Activated CD4-positive, alpha-beta T cell treated with anti-CD3 and anti-CD28 coated beads, Interleukin-2, Interleukin-4, amounts not matched to agents 100 ng/mL and 50 ng/mL, durations not matched to agents 16 hours and 8 hours (primary cell): ENCODE data around the gene MGMT.

Source experiments
- DNase-seq: peaks from one replicate; pipeline ENCODE4 v3.0.0-alpha.2; 2020; ENCODE audit warnings: low spot score

MGMT gene

DNA sequence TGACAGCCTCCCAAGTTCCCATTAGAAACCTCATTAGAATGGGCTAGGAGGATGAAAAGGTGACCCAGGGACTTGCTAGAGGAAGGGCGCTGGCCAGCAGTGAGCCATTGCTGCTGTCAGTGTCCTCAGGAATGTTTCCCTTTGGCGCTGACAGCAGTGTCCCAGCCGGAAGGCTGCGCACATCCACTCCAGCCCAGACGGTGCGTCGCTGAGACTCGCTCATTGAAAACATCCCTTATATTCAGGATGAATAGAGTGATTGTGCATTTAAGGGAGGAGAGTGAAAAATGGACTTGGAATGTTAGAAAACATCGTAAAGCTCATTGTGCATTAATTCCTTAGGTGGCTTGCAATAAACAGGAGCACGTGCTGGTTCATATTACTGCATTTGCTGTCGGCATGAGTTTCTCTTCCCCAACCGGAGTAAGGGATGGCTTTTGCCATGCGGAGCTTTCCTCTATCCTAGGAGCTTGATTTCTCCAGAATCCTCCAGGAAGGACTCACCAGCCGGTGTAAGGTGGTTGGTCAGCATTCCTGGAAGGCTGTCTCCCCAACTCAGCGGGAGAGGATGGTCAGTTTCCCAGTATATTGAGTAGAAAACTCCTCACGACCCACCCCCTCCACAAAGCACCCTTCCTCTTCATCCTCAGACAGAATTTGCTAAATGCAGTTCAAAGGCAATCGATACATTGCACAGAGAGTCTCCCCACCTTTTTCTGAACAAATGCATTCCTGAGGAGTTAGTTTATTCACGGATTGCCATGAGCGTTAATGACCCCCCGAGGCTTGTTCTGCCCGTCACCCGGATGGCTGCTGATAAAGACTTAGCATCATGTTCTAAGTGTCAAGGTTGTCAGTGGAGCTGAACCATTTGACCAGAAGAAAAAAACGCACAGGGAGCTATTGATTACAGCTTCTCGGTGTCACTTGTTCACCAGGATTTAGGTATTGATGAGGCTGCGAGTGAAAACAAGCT is 295.2 kb downstream of the MGMT start:
- DNase-seq: no peak

DNA sequence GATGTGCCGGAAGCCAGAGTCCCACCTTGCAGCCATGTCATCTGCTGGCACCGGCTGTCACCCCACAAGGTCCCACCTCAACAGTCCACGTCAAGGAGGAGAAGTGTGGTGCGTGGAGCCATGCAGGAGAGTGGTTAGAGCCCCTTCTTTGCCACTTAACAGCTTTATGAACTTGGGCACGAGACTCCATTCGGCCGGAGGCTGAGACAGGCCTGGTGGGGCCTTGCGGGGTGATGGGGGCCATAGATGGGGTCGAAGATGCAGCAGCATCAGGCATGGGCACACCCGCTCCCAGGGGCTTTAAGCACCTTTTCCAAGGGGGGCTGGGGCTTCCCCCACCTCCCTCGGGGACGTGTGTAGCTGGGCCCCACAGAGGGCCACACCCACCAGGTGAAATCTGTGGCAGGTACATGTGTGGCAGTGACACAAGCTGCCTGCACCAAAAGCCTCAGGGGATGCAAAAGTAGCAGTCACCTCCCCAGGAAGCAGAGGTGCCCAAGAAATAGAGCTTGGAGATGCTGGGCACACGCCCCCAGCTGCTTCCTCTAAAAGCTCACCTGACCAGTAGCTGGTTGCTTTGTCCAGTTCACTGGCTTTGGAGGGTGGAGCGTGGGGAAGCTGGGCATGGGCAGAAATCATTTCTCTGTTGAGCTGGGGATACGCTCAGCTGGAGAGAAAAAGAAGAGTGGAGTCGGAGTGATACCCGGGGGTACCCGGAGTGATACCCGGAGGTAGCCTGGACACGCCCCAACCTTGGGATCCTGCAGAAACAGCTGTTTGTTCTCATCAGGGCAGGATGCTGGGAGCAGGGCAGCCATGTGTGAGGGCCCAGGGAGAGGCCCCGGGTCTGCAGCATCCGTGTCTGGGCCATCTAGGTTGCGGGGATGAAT is 297.2 kb downstream of the MGMT start:
- no peak for DNase-seq

DNA sequence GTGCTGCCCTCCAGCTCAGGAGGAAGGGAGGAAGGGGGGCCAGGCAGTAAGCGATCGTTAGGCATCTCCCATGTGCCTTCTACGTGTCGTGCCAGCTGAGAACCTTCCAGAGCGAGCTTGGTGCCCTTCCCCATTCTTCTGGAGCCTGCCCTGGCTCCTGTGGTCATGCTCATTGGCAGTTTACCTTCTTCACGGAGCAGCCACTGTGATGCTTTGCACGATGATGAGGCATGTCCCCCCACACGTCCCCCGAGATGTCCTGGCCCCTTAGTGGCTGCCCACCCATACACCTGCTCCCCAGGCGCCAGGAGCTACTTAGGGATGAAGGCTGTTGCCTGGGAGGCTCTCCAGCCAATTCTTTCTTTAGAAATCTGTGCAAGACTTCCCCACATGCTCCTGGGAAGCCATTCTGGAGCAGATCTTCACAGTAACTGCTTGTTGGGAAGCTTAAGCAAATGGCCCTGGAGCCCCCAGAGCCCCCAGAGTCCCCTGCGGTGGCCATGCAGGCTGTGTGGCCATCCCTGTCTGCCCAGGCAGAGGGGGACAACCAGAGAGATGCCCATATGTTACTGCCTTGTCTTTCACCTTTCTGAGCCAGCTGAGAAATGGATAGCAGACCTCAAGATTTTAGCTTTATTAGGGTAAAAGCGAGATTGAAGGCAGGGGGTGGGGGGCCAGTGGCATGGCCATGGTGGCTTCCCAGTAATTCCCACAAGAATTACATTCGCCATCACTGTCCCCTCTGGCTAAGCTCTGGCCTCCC is 298.0 kb downstream of the MGMT start:
- DNase-seq: no peak

DNA sequence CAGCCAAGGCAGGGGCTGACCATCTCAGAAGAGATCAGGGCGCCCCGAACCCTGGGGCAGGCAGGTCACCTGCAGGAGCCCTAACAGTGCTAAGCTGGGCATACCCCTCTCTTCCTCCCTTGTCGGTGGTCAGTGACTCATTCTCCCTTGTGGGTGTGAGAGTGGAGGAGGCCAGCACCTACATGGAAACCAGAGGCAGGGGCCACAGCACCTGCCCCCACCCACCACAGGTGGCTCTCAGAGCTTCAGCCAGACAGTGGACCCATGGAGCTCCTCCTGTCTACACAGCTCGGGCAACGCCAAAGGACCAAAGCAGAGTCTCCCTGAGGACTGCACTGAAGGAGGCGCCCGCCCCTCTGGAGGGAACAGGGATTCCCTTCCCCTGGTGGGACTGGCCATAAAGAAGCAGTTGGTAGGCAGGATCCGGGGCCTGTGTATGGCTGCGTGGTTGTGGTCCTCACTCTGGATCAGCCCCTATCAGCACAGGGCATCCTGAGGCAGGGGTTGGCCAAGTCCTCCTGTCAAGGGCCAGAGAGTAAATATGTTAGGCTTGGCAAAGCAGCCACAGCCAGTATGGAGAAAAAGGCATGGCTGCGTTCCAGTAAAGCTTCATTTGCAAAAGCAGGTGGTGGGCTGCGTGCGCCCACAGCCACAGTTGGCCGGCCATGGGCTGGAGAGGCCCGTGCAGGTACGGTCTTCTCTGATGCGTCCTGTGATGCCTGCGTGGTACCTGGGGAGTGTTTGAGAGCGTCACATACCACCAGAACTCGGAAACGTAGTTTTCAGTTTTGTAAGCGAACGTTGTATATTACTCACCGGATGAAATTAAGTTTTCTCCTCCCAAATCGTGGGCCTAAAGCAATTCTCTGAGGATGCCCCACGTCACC is 298.9 kb downstream of the MGMT start:
- no peak for DNase-seq

DNA sequence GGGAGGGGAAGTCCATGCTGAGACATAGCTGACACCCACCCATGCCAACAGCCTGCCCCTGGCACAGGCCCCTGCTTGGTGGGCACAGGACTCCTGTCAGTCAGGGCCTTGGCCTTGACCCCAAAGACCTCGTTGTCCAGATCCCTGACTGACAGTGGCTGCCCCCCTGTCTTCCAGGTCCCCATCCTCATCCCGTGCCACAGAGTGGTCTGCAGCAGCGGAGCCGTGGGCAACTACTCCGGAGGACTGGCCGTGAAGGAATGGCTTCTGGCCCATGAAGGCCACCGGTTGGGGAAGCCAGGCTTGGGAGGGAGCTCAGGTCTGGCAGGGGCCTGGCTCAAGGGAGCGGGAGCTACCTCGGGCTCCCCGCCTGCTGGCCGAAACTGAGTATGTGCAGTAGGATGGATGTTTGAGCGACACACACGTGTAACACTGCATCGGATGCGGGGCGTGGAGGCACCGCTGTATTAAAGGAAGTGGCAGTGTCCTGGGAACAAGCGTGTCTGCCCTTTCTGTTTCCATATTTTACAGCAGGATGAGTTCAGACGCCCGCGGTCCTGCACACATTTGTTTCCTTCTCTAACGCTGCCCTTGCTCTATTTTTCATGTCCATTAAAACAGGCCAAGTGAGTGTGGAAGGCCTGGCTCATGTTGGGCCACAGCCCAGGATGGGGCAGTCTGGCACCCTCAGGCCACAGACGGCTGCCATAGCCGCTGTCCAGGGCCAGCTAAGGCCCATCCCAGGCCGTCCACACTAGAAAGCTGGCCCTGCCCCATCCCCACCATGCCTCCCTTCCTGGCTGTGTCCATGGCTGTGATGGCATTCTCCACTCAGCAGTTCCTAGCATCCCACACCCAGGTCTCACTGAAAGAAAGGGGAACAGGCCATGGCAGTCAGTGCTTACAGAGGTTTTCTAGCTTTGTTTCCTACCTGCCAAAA is 299.8 kb downstream of the MGMT start:
- no peak for DNase-seq

DNA sequence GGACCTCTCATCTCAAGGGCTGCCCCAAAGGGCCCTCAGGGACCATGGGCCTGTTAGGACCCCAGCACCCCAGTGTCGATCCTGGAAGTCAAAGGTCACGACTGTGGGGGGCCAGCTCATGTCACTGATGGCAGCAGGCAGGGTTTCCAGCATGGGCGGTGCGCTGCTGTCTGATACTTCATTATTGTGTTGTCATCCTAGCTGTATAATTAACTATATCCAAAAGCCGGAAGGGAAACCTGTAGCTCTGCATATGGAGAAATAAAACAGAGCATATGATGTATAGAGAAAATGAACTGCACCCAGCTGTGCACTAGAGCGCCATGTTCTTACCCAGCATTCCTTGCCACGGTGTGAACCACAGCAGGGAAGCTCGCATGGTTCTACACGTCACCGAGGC is 300.7 kb downstream of the MGMT start:
- DNase-seq: no peak

DNA sequence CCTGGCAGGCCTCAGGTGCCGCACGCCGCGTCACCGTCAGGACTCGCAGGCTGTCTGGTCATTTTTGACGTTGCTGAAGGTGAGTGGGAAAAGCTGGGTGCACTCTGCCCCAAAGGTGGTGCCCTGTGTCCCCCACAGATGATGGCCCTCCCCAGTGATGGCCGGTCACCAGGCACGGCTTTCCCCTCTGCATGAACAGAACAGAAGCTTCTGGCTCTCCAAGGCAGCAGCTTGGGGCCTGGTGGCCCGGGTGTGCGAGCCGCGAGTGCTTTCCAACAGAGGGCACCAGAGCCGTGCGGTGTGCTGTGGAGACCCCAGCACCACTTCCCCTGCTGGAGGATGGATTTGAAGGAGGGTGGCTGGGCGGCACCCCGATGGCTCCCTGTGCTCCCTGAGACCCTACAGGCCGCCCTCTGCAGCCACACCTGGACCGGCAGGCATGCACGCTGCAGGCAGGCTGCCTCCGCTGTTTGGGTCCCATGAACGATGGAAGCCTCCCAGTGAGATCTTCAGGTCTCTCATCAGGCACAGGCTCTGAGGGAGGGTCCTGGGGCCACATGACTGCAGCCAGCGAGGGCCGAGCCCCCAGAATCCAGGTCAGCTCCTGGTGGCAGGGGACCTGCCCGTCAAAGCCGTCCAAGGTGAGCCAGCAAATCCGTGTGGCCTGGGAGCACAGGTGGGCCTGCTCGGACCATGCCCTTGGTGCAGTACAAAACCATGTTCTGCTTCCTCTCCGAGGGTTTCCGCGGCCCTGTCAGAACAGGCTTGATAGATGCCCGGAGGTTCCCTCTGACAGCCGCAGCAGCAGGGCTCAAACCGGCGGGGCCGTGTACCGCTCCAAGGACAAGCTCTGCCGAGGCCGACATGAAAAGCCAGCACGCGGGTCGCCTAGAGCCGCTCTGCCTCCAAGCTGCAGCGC is 301.7 kb downstream of the MGMT start:
- no peak for DNase-seq

DNA sequence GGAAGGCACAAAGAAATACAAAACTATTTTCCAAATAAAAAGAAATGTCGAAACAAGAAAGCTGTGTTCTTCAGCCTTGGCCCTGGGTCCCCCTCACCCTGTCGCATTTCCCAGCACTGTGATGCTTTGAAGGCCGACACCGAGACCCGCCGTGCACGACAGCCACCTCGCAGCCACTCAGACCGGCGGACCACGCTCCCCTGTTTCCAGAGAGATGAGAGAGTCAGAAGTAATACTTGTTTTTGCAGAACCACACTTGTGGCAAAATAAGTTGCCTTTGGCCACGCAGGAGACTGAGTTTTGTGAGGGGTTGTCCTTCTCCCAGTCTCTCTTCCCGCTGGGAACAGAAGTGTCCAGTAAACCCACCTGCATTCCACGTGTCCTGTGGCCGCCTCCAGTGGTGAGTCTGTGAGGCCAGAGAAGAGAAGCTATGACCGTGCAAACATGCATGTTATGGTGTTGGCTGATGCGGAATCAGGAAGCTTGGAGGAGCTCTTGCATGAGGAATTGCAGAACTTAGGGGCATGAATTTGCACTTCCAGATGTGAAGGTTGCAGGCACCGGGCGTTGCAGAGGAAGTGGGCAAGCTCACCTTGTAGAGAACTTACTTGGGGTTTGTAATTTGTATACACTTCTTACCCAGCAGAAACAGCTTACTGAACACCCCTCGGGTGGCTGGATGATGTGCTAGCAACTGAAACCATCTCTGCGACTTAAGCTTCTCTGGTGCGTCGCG is 302.5 kb downstream of the MGMT start:
- no peak for DNase-seq

DNA sequence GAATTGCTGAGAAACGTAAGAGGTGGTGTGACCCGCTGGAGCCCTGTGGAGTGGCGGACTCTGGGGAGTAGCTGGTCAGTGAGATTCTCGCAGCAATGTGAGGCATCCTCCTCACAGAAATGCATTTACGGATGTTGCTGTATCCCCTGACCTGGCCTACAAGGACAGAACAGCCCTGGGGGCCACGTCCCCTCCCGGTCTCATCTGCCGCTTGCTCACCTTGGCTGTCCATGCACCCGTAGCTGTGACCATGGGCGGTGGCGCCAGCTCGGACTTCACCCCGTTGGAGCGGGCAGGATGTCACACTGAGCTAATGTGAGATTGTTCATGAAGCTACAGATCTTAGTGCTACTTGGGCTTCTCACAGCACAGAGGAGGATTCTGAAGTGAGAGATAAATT is 303.2 kb downstream of the MGMT start:
- no peak for DNase-seq

DNA sequence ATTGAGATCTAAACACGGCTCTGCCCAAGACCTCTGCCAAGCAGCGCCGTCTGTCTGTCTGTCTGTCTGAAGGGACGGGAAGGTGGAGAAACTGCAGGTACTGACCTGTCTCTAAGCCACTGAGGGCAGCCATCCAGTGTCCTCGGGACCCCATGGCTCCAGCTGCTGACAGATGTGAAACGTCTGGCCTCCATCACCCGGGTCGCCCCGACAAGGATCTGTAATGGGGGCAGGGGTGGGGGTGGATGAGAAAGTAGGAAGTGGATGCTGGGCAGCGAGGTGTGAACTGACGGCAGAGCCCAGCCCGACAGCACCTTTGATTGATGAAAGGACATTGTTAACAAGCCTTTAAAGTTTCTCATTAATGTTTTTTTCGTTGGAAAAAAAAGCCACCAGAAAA is 304.0 kb downstream of the MGMT start:
- no peak for DNase-seq

DNA sequence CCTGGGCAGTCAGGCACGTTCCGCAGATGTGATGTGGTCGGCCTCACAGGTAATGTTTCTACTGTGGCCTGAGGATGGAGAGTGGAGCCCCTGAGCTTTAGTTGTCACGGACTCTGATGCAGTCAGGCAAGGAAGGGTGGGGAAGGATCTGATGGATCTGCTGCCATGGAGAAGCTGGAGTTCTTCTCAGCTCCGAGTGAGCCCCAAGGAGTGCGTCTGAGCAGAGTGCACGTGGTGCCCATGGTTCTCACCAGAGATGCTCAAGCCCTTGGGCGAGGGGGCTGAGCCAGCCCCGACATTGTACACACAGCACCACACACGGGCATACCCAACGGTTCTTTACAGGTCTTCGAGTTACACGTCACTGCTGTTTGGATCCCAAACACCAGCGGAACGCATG is 304.5 kb downstream of the MGMT start:
- no peak for DNase-seq

DNA sequence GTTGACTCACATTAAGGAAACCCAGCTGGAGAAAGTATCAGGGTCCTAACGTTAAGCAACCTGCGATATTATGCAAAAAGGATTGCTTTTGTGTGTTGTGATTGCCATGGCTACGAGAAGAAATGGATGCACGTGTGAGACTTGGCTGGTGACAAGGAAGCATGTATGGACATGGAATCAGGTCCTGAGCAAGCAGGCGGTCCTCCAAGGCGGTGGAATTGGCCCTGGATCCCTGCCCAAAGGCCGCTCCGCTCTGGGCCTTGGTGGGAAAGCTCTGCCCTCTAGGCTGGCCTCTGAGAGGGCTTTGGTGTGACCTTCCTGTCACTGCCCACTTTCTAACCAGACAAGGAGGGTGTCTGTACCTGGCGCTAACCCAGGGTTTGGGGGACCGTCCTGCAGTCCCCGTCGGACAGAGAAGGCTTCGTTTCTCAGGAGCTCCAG is 305.0 kb downstream of the MGMT start:
- no peak for DNase-seq

DNA sequence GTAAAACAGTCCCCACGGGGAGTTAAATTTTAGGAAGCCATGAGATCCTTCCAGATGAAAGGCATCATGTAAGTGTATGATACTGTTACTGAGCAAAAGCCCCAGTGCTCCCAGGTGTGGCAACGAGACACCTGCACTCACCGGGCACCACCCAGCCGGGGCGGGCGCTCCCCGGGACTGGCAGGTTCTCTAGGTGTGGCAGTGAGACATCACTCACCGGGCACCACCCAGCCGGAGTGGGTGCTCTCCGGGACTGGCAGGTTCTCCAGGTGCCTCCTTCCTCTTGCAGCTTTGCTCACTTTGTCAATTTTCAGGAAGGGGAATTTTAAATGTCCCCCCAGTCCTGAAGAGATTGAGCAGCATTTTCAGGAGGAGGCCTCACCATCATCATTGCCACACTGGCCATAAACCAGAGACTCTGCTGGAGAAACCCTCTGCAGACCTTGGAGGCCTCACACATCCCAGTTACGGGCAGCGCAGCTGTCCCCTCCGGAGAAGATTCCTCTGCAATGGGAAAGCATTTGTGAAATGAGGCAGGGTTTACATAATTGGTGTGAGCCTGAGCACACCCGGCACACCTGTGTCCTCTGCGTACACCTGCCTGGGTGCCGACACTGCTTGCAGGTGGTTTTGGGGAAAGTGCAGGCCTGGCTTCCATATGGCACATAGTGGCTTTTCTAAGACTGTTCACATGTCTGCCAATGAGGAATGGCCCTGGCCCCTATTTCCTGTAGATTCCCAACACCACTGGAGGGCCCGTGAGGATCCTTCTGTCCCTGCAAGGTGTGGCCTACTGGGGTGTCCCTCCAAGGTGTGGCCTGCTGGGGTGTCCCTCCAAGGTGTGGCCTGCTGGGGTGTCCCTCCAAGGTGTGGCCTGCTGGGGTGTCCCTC is 305.7 kb downstream of the MGMT start:
- no peak for DNase-seq

DNA sequence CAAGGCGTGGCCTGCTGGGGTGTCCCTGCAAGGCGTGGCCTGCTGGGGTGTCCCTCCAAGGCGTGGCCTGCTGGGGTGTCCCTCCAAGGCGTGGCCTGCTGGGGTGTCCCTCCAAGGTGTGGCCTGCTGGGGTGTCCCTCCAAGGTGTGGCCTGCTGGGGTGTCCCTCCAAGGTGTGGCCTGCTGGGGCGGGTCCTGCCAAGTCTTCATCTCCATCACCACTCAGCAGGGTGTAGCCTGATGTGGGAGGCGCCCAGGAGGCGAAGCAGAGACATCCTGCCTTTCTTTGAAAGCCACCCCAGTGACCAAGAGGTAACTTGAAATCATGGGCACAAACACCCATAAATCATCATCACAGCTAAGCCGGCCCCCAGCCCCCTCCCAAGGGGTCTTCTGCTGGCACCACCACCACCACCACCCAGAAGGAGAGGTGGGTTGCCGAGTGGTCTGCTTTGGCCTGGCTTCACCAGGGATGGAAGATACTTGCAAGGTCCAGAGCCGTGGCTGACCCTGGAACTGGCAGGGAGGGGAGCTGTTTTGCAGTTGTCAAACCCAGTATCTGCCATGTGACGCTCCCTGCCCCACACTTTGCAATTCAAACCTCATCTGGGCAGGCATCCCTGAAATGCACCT is 306.4 kb downstream of the MGMT start:
- DNase-seq: no peak

DNA sequence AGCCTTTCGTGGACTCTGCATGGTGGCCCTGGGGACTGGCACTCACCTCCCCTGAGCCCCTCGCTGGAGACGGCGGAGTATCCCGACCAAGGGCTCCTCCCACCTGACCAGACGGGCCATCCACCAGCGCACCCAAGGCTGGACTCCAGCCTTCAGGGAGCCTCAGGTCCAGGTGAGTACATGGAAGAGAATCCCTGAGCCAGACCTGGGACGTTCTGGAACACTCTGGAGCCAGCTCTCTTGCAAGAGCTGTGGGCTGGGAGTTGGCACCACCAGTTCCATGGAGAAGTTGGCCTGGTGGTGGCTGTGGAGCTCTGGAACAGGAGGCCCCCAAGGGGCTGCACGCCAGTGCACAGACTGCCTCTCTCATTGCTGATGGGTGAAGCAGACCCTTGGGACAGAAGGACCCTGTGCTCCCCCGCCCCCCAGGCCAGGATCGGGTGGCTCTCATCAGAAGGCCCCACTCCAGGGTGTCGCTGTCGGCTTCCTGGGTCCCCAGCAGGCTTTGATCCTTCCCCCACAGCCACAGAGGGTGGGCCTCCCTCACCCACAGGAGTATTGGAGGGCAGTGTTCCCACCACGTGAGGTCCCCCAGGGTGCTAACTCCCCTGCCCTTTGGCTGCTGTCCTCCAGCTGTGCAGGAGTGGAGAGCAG is 307.2 kb downstream of the MGMT start:
- DNase-seq: no peak

DNA sequence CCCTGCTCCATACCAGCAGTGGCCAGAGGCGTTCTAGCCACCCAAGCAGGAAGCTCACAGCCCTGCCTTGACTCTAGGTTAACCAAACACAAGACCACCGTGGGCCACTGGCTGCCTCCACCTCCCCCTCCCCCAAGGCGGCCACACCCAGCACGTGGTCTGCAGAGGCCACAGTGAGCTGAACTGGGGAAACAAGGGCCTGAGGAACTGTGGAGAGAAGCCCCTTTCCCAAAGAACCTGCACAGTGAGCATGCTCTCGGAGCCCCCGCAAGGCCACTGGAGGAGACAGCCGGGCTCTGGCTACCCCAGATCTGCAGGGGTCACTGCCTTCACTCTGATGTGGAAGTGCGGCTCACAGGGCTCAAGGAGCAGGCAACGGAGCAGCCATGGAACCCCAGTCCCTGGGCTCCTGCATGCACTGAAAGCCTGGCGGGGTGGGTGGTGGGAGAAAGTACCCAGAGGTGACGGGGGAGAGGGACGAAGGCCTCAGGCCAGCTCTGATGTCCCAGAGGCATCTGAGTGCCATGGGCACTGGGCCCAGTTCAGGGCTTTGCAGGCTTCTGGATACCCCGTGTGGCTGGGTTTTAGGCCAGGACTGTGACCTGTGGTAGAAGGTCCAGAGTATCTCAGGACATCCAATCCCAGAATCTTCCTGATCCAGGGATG is 307.8 kb downstream of the MGMT start:
- no peak for DNase-seq
